AG10803 (cell line): Measurements from ENCODE around the gene PPM1A.

ENCODE experiments used
- DNase-seq: peaks from one replicate; pipeline ENCODE4 v3.0.0; 2010; ENCODE audit warnings: low read depth
- H3K4me3 ChIP-seq: 2 replicates; pipeline ENCODE4 v1.5.1; 2011; ENCODE audit warnings: mild to moderate bottlenecking, low read length, control low read depth
- CTCF ChIP-seq: conservative IDR thresholded peaks from 2 replicates; pipeline ENCODE4 v1.5.1; 2011; ENCODE audit warnings: mild to moderate bottlenecking, low read length, control low read depth, inconsistent platforms

Gene PPM1A

GRCh38 chr14:60248697-60249318 is at the start of gene PPM1A:
PPM1A (plus strand) TSS chr14:60249221; CDS start chr14:60282704, 33,483 bp downstream.
- DNase-seq = peak; percentile 94
- H3K4me3 ChIP-seq = peak within 1 kb of the TSS; percentile 76
- TF ChIP-seq CTCF = no peak

DNA sequence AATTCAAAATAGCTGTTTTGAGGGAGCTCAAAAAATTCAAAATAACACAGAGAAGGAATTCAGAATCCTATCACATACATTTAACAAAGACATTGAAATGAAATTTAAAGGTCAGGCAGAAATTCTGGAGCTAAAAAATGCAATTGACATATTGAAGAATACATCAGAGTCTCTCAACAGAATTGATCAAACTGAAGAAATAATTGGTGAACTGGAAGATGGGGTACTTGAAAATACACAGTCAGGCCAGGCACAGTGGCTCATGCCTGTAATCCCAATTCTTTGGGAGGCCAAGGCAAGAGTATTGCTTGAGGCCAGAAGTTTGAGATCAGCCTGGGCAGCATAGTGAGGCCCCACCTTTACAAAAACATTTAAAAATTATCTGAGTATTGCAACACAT is 49.7 kb upstream of the PPM1A start:
- TF ChIP-seq CTCF = no peak
- DNase-seq = no peak
- no peak overlapping the region for H3K4me3 ChIP-seq

DNA sequence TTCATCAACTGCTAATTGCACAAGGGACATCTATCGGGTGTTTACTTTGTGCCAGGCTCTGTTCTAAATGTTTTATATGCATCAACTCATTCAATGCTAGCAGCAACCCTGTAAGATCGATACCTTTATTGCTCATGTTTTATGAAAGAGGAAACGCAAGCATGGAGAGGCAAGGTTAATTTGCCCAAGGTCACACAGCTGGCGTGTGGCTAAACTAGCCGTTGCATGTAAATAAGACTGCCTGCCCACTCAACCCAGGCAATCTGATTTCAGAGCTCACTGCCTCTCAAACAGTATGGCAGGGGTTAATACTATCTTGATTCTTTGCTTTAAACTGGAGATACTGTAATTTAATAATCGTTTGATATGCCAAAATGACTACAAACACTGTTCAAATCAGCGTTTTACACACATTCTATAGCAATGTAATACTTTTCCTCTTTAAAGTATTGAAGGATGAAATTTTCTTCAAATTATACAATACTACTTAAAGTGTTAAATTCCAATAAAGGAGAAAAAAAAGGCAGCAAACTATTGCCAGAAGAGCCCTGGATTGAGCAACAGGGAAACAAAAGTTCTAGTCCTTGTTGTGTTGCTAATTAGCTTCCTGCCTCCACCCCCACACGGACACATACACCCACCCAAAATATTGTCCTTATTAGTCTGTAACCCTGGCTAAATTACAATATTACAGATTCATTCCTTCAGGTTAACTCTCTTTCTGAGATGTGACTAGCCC is 44.7 kb upstream of the PPM1A start:
- H3K4me3 ChIP-seq = no peak overlapping the region
- no peak for DNase-seq

GRCh38 chr14:60204843-60205774 is 43.9 kb upstream of the PPM1A start:
- H3K4me3 ChIP-seq = no peak overlapping the region
- DNase-seq = no peak
- no peak for TF ChIP-seq CTCF

More for the DNA sequence above, 44.7 kb upstream of the PPM1A start:
- TF ChIP-seq CTCF = no peak

GRCh38 chr14:60206249-60206670 is 42.8 kb upstream of the PPM1A start:
- TF ChIP-seq CTCF = no peak

DNA sequence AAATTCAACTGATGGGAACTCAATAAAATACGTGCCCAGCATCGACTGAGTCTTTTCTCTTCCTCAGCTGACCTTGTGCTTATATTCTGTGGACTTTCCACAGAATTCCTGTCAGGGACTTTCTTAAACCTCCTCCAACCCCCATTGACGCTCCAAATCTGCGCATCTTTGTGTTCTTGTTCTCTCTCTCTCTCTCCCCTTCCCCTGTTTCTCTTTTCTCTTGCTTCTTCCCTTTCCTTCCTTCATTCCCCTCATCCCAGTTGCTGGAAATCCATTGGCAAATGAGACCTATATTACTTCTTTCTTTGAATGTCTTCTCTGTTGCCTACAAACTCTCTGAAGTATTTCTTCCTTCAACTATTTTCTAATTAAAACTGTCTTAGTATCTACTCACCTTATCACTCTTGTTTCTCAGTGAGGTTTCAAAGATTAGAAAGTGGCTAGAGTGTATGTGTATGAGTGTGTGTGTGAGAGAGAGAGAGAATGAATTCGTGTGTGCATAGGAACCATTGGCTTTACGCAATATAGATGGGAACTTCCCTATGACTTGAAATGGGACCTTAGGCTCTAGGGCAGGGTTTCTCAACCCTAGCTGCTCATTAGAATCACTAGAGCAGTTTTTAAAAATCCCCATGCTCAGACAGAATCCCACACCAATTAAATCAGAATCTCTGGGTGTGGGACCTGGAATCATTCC is 42.0 kb upstream of the PPM1A start:
- TF ChIP-seq CTCF = no peak
- no peak for DNase-seq
- H3K4me3 ChIP-seq = no peak overlapping the region

More at GRCh38 chr14:60206249-60206670, 42.8 kb upstream of the PPM1A start:
- H3K4me3 ChIP-seq = no peak overlapping the region
- DNase-seq = no peak
